Naive thymus-derived CD4-positive, alpha-beta T cell (primary cell): Measurements from ENCODE around the gene NEMP1. TPM values are rescaled to one million over a fixed set of nuclear protein-coding genes. Genes with fewer than 3 reads are reported as not detected.

Experiments
- ATAC-seq: fragments of 150-1000 bp; cut with Tn5 transposase; 2 replicates; pipeline ENCODE4 v1.10.0; 2021; ENCODE audit warnings: mild to moderate bottlenecking, moderate library complexity
- CTCF ChIA-PET: fragments of 350-600 bp; sonication (Branson Sonifier 250); formaldehyde crosslinking; loops from one replicate; lab custom pipeline; 2021; ENCODE audit warnings: antibody characterized with exemption; lab: Charles Lee
- POLR2A ChIA-PET: fragments of 350-600 bp; sonication (Branson Sonifier 250); formaldehyde crosslinking; loops from one replicate; lab custom pipeline; 2021; ENCODE audit warnings: antibody characterized with exemption, inconsistent platforms; lab: Charles Lee
- DNase-seq, 9 donors: peaks; one replicate each; pipeline versions ENCODE4 v3.0.0 to v3.0.0-alpha.2; 2020 to 2022; ENCODE audit warnings: mixed read lengths in 1 of 9
- H3K27ac ChIP-seq: one replicate; pipeline ENCODE4 v1.7.0; 2013; ENCODE audit warnings: mild to moderate bottlenecking, low read depth, low read length, moderate library complexity
- H3K27me3 ChIP-seq, 2 donors: one replicate each; pipeline ENCODE4 v1.7.0; 2013; ENCODE audit warnings: low read length in 2 of 2, mild to moderate bottlenecking in 2 of 2, moderate library complexity in 2 of 2; ENCODE audit not compliant: control insufficient read depth in 2 of 2, insufficient read depth in 2 of 2
- H3K36me3 ChIP-seq, 3 experiments: 1 replicate in 2 of 3; 2 replicates in 1 of 3; pipeline ENCODE4 v1.7.0; 2013; ENCODE audit warnings: low read length in 3 of 3, mild to moderate bottlenecking in 3 of 3, moderate library complexity in 1 of 3; ENCODE audit not compliant: insufficient read depth in 3 of 3, control insufficient read depth in 2 of 3
- H3K4me1 ChIP-seq, 2 donors: one replicate each; pipeline ENCODE4 v1.7.0; 2013; ENCODE audit warnings: low read length in 2 of 2, mild to moderate bottlenecking in 2 of 2, moderate library complexity in 1 of 2; ENCODE audit not compliant: control insufficient read depth in 2 of 2, insufficient read depth in 2 of 2
- H3K4me3 ChIP-seq: 2 replicates; pipeline ENCODE4 v1.7.0; 2013; ENCODE audit warnings: mild to moderate bottlenecking, low read length
- H3K9me3 ChIP-seq, 3 experiments: 1 replicate in 2 of 3; 2 replicates in 1 of 3; pipeline ENCODE4 v1.7.0; 2013; ENCODE audit warnings: low read length in 3 of 3; ENCODE audit not compliant: control insufficient read depth in 2 of 3
- H3K27ac Mint-ChIP-seq, 9 donors: one replicate each; pipeline ENCODE4 v1.8.0; 2020 to 2022; ENCODE audit warnings: mixed read lengths in 9 of 9, mild to moderate bottlenecking in 8 of 9, moderate library complexity in 5 of 9, inconsistent platforms in 2 of 9
- H3K27me3 Mint-ChIP-seq, 5 donors: one replicate each; pipeline ENCODE4 v1.8.0; 2021 to 2022; ENCODE audit warnings: mixed read lengths in 5 of 5, mild to moderate bottlenecking in 1 of 5
- H3K36me3 Mint-ChIP-seq, 5 donors: one replicate each; pipeline ENCODE4 v1.8.0; 2020 to 2022; ENCODE audit warnings: mixed read lengths in 5 of 5, mild to moderate bottlenecking in 3 of 5, inconsistent platforms in 1 of 5
- H3K4me1 Mint-ChIP-seq, 7 donors: one replicate each; pipeline ENCODE4 v1.8.0; 2020 to 2022; ENCODE audit warnings: mixed read lengths in 7 of 7, mild to moderate bottlenecking in 3 of 7, inconsistent platforms in 1 of 7
- H3K4me3 Mint-ChIP-seq, 10 donors: one replicate each; pipeline ENCODE4 v1.8.0; 2020 to 2022; ENCODE audit warnings: mild to moderate bottlenecking in 10 of 10, mixed read lengths in 10 of 10, moderate library complexity in 6 of 10, inconsistent platforms in 2 of 10
- H3K9me3 Mint-ChIP-seq, 11 donors: one replicate each; pipeline ENCODE4 v1.8.0; 2020 to 2022; ENCODE audit warnings: mixed read lengths in 11 of 11, mild to moderate bottlenecking in 4 of 11, inconsistent platforms in 1 of 11, moderate library complexity in 1 of 11
- intact Hi-C, 2 donors: fragments of 100-400 bp; cut with micrococcal nuclease; formaldehyde crosslinking; loops; one replicate each; pipeline ENCODE4 v1.15.1; 2023
- polyA plus RNA-seq, 2 donors: library from polyadenylated mRNA; unstranded; fragments of 300-500 nt; fragmentation: Illumina TruSeq; gene quantifications; one replicate each; pipeline ENCODE4 v1.2.3, GENCODE V29; 2021
- total RNA-seq, 6 experiments: library from RNA in 5 of 6; stranded (reverse) in 5 of 6; gene quantifications; 1 replicate in 5 of 6; 2 replicates in 1 of 6; pipeline ENCODE4 v1.2.3 and lab custom pipeline; 2021 to 2026

NEMP1 gene
- total and polyA plus RNA-seq, 7 experiments from 2014 or later: 2.9 to 47.6 (median 13.6) TPM

- Mint-ChIP-seq H3K4me3 (no peak overlapping the region), H3K36me3 (no peaks in the 10 kb centered on the region), H3K27ac (peak overlapping the region in 1 of 9 donors; percentile 43), H3K27me3 (no peaks in the 10 kb centered on the region), H3K4me1 (peaks cover 18 to 52% (median 33%) of the 10 kb centered on the region in 7 donors), H3K9me3 (peaks cover 0 to 2% (median 0%) of the 10 kb centered on the region in 11 donors)
- no peak for DNase-seq
- ATAC-seq: no peak
- CTCF ChIA-PET: interaction anchor here (1.0 to 11.4 kb wide), 4 partner anchors 12 to 91 kb away, joined by 3 to 110 read pairs (median 24); partner anchors contain the start of gene ZBTB39
- intact Hi-C loops: no loop called here
- Histone ChIP-seq H3K9me3 (no peaks in the 10 kb centered on the region), H3K36me3 (no peaks in the 10 kb centered on the region), H3K4me1 (peaks cover 6 to 25% of the 10 kb centered on the region in 2 donors), H3K4me3 (no peak overlapping the region), H3K27me3 (no peaks in the 10 kb centered on the region), H3K27ac (no peak overlapping the region)
- POLR2A ChIA-PET: interaction anchor here (1.1 to 2.7 kb wide), 5 partner anchors 12 to 78 kb away, joined by 3 to 7 read pairs (median 5); no protein-coding TSS in a partner anchor
These were observed 45.2 kb downstream of the NEMP1 start for GRCh38 chr12:57033431-57033830.

GRCh38 chr12:57031789-57032188 is 46.8 kb downstream of the NEMP1 start:
- no peak overlapping the region for H3K27ac ChIP-seq
- Mint-ChIP-seq H3K36me3 (no peaks in the 10 kb centered on the region), H3K27me3 (no peaks in the 10 kb centered on the region), H3K4me1 (peaks cover 26 to 64% (median 47%) of the 10 kb centered on the region in 7 donors), H3K9me3 (peaks cover 0 to 2% (median 0%) of the 10 kb centered on the region in 11 donors), H3K27ac (peak overlapping the region; percentile 48 to 94 (median 69)), H3K4me3 (peak overlapping the region in 6 of 10 donors; percentile 50 to 80 (median 64))
- POLR2A ChIA-PET: interaction anchor here (0.8 to 2.7 kb wide), 9 partner anchors 10 to 80 kb away, joined by 3 to 13 read pairs (median 5); partner anchors contain the start of genes STAT6 and TAC3
- H3K4me3 ChIP-seq: no peak overlapping the region
- intact Hi-C loops: loop anchor here (1.0 to 2.0 kb wide), 4 partner anchors 11 to 31 kb away; no protein-coding TSS in a partner anchor
- H3K27me3 ChIP-seq: no peaks in the 10 kb centered on the region
- no peak for ATAC-seq
- H3K4me1 ChIP-seq: peaks cover 6 to 42% of the 10 kb centered on the region in 2 donors
- no peaks in the 10 kb centered on the region for H3K36me3 ChIP-seq
- DNase-seq: no peak
- no peaks in the 10 kb centered on the region for H3K9me3 ChIP-seq
- CTCF ChIA-PET: interaction anchor here (1.3 to 11.4 kb wide), 8 partner anchors 13 to 151 kb away, joined by 3 to 110 read pairs (median 9); partner anchors contain the start of gene ZBTB39

- Mint-ChIP-seq H3K4me3 (peak overlapping the region; percentile 18 to 80 (median 66)), H3K9me3 (peaks cover 0 to 2% (median 0%) of the 10 kb centered on the region in 11 donors), H3K4me1 (peaks cover 26 to 70% (median 53%) of the 10 kb centered on the region in 7 donors), H3K27me3 (no peaks in the 10 kb centered on the region), H3K27ac (peak overlapping the region; percentile 44 to 94 (median 69)), H3K36me3 (no peaks in the 10 kb centered on the region)
- ATAC-seq: peak; percentile 75
- no peaks in the 10 kb centered on the region for H3K9me3 ChIP-seq
- no peaks in the 10 kb centered on the region for H3K36me3 ChIP-seq
- H3K4me3 ChIP-seq: no peak overlapping the region
- ChIA-PET POLR2A (interaction anchor here (0.8 to 2.7 kb wide), 8 partner anchors 9 to 80 kb away, joined by 3 to 13 read pairs (median 6); partner anchors contain the start of genes STAT6 and TAC3), CTCF (interaction anchor here (0.8 to 11.4 kb wide), 9 partner anchors 10 to 81 kb away, joined by 3 to 110 read pairs (median 8); partner anchors contain the start of gene ZBTB39)
- peaks cover 6 to 44% of the 10 kb centered on the region in 2 donors for H3K4me1 ChIP-seq
- intact Hi-C loops: loop anchor here (1.0 to 2.0 kb wide), 4 partner anchors 11 to 31 kb away; no protein-coding TSS in a partner anchor
- no peaks in the 10 kb centered on the region for H3K27me3 ChIP-seq
- no peak overlapping the region for H3K27ac ChIP-seq
- peak in 6 of 9 donors; percentile 26 to 55 (median 41) for DNase-seq
These were observed 47.4 kb downstream of the NEMP1 start for GRCh38 chr12:57031138-57031725.

GRCh38 chr12:57029457-57029856 is 49.1 kb downstream of the NEMP1 start:
- H3K36me3 ChIP-seq: no peaks in the 10 kb centered on the region
- peaks cover 0 to 2% (median 0%) of the 10 kb centered on the region in 11 donors for H3K9me3 Mint-ChIP-seq
- ChIA-PET POLR2A (interaction anchor here (0.9 to 2.6 kb wide), 3 partner anchors 10 to 14 kb away, joined by 3 to 13 read pairs (median 6); no protein-coding TSS in a partner anchor), CTCF (interaction anchor here (1.4 to 11.4 kb wide), 5 partner anchors 18 to 34 kb away, joined by 3 to 110 read pairs (median 10); partner anchors contain the start of gene ZBTB39)
- peak overlapping the region in 3 of 10 donors; percentile 9 to 76 (median 18) for H3K4me3 Mint-ChIP-seq
- no peak overlapping the region for H3K4me3 ChIP-seq
- H3K27me3 ChIP-seq: no peaks in the 10 kb centered on the region
- ATAC-seq: no peak
- H3K9me3 ChIP-seq: no peaks in the 10 kb centered on the region
- H3K27me3 Mint-ChIP-seq: no peaks in the 10 kb centered on the region
- no peak overlapping the region for H3K27ac ChIP-seq
- H3K27ac Mint-ChIP-seq: peak overlapping the region in 4 of 9 donors; percentile 18 to 66 (median 34)
- no peak for DNase-seq
- H3K36me3 Mint-ChIP-seq: no peaks in the 10 kb centered on the region
- H3K4me1 ChIP-seq: peaks cover 6 to 44% of the 10 kb centered on the region in 2 donors
- intact Hi-C loops: no loop called here
- H3K4me1 Mint-ChIP-seq: peaks cover 26 to 77% (median 57%) of the 10 kb centered on the region in 7 donors

GRCh38 chr12:57027805-57028153 is 50.8 kb downstream of the NEMP1 start:
- Histone ChIP-seq H3K9me3 (no peaks in the 10 kb centered on the region), H3K4me3 (no peak overlapping the region), H3K4me1 (peaks cover 6 to 44% of the 10 kb centered on the region in 2 donors), H3K27me3 (no peaks in the 10 kb centered on the region), H3K36me3 (no peaks in the 10 kb centered on the region), H3K27ac (peak overlapping the region; percentile 39)
- Mint-ChIP-seq H3K27me3 (no peaks in the 10 kb centered on the region), H3K4me1 (peaks cover 26 to 81% (median 62%) of the 10 kb centered on the region in 7 donors), H3K4me3 (peak overlapping the region in 9 of 10 donors; percentile 9 to 83 (median 60)), H3K36me3 (peaks cover 0 to 4% (median 0%) of the 10 kb centered on the region in 5 donors), H3K27ac (peak overlapping the region in 8 of 9 donors; percentile 48 to 95 (median 85)), H3K9me3 (peaks cover 0 to 3% (median 0%) of the 10 kb centered on the region in 11 donors)
- ATAC-seq: no peak
- no peak for DNase-seq
- ChIA-PET POLR2A (interaction anchor here (0.6 to 2.9 kb wide), 10 partner anchors 9 to 302 kb away, joined by 3 to 14 read pairs (median 5); partner anchors contain the start of genes NACA and STAT6), CTCF (interaction anchor here (0.6 to 11.4 kb wide), 9 partner anchors 20 to 96 kb away, joined by 3 to 110 read pairs (median 4); partner anchors contain the start of genes STAT6 and ZBTB39)
- intact Hi-C loops: no loop called here
